ENCODE data around the gene C16orf95.
"Not testable (repeated sequence)": the region's sequence is repeated elsewhere in the genome, so short reads cannot be mapped to it uniquely, and the experiment has no call there.

The C16orf95 gene

DNA sequence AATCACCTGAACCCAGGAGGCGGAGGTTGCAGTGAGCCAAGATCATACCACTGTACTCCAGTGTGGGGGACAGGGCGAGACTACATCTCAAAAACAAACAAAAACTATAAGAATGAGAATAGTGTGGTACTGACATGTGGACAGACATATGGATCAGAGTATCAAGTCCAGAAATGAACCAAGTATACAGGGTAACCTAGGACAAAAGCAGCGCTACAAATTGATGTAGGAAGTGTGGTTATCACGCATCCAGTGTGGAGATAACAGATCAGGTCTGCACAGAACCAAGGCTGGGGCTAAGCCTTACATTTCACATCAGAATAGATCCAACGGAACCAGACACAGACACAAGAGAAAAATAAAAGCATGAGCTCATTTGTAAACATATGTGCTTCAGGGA lies 23.0 kb upstream of the C16orf95 start:
- H3K27me3 Mint-ChIP-seq, result no peaks in the 10 kb centered on the region
- no peak overlapping the region for H3K4me3 Mint-ChIP-seq
- no peaks in the 10 kb centered on the region for H3K9me3 Mint-ChIP-seq (ENCODE audit: low read depth)
- H3K27ac Mint-ChIP-seq, result no peak overlapping the region
- peaks cover 34% of the 10 kb centered on the region for H3K4me1 Mint-ChIP-seq (ENCODE audit: low read depth)
- peaks cover 2% of the 10 kb centered on the region for H3K36me3 Mint-ChIP-seq

DNA sequence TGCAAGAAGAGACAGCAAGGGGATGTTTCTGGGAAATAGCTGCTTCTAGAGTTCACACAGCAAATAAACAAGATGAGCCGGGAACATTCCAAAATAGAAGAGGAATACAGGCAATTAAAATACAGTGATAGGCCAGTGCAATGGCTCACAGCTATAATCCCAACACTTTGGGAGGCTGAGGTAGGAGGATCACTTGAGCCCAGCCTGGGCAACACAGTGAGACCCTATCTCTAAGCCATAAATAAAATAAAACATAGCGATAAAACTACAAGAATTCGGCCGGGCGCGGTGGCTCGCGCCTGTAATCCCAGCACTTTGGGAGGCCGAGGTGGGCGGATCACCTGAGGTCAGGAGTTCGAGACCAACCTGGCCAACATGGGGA lies 22.5 kb upstream of the C16orf95 start:
- H3K27me3 Mint-ChIP-seq; H3K9me3 Mint-ChIP-seq (ENCODE audit: low read depth); H3K27ac Mint-ChIP-seq; H3K36me3 Mint-ChIP-seq; H3K4me3 Mint-ChIP-seq: not testable (repeated sequence)
- peaks cover 34% of the 10 kb centered on the region for H3K4me1 Mint-ChIP-seq (ENCODE audit: low read depth)

DNA sequence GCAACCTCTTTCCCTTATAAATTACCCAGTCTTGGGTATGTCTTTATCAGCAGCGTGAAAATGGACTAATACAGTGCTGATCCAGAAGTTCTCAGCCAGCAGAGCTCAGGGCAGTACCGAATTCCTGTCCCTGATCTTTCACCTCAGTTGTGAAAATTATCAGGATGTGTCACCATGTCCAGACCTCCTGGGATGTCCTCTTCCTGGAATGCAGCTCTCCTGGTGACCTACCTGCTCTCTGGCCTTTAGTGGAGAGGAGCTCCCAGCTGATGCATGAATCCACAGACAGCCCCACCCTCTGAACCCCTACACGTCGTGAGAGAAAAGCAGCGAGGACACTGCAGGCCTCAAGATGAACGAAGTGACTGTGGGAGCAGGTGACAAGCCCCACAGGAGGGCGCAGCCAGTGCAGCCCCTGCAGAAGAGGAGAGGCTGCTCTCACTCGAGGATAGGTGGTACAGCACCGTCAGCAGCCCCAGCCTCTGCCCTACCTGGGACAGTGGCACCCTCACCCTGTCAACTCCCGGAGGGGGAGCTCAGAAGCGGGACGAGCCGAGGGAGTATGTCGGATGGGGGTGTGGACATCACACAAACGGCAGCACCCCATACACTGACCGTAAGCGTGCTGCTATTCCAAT lies 22.0 kb upstream of the C16orf95 start:
- no peak overlapping the region for H3K4me3 Mint-ChIP-seq
- peaks cover 31% of the 10 kb centered on the region for H3K4me1 Mint-ChIP-seq (ENCODE audit: low read depth)
- no peaks in the 10 kb centered on the region for H3K9me3 Mint-ChIP-seq (ENCODE audit: low read depth)
- no peaks in the 10 kb centered on the region for H3K27me3 Mint-ChIP-seq
- peaks cover 2% of the 10 kb centered on the region for H3K36me3 Mint-ChIP-seq
- H3K27ac Mint-ChIP-seq, result no peak overlapping the region

DNA sequence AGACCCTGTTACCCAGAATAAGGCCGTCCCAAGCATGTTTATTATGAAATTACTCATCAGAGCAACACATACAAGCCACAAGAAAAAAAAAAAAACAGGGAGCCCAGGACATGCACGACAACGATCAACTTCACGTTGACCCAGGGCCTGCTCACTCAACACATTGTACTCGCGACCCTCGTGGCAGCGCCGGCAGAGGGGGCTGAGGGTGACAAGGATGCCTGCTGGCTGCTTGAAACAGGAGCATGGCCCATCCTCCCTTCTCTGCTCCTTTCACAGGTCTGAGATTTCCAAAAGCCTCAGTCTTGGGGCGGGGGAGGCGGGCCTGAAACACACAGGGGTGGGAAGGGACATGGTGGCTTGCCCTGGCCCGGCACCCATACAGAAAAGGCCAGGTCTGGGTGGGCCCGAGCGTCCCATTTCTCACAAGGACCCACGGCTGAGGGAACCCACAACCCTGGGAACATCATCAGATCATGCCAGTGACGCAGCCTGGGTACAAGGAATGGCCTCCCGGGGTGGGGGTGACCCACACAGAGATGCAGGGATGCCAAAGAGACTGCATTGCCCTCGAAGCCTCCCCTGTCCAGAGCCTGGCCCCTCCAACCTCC lies 21.1 kb upstream of the C16orf95 start:
- H3K4me1 Mint-ChIP-seq (ENCODE audit: low read depth), result peaks cover 24% of the 10 kb centered on the region
- no peak overlapping the region for H3K4me3 Mint-ChIP-seq
- no peaks in the 10 kb centered on the region for H3K27me3 Mint-ChIP-seq
- peaks cover 2% of the 10 kb centered on the region for H3K36me3 Mint-ChIP-seq
- no peaks in the 10 kb centered on the region for H3K9me3 Mint-ChIP-seq (ENCODE audit: low read depth)
- no peak overlapping the region for H3K27ac Mint-ChIP-seq

DNA sequence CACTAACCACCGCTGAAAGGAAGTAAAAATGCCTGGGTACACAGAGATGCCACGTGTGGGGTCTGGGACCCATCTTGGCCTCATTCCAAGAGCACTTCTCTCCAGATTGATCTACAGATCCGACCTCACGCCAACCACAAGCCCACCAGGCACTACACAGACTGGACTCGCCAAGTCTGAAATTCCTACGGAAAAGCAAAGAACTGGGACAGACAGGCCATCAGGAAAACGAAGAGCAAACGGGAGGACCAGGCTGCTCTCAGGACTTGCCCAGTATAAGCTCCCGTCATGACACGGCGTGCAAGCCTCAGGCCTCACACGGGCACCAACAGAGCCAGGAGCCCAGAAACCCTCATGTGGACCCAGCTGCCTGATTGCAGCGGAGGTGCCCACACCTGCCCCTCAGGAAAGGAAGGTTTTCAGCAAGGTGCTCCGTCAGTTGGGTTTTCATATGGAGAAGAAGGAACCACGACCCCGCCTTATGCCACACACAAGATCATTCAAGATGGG lies 20.1 kb upstream of the C16orf95 start:
- H3K27ac Mint-ChIP-seq, result peak overlapping the region; percentile 85
- H3K27me3 Mint-ChIP-seq, result no peaks in the 10 kb centered on the region
- H3K4me3 Mint-ChIP-seq, result no peak overlapping the region
- no peaks in the 10 kb centered on the region for H3K36me3 Mint-ChIP-seq
- H3K4me1 Mint-ChIP-seq (ENCODE audit: low read depth), result peaks cover 20% of the 10 kb centered on the region
- no peaks in the 10 kb centered on the region for H3K9me3 Mint-ChIP-seq (ENCODE audit: low read depth)

DNA sequence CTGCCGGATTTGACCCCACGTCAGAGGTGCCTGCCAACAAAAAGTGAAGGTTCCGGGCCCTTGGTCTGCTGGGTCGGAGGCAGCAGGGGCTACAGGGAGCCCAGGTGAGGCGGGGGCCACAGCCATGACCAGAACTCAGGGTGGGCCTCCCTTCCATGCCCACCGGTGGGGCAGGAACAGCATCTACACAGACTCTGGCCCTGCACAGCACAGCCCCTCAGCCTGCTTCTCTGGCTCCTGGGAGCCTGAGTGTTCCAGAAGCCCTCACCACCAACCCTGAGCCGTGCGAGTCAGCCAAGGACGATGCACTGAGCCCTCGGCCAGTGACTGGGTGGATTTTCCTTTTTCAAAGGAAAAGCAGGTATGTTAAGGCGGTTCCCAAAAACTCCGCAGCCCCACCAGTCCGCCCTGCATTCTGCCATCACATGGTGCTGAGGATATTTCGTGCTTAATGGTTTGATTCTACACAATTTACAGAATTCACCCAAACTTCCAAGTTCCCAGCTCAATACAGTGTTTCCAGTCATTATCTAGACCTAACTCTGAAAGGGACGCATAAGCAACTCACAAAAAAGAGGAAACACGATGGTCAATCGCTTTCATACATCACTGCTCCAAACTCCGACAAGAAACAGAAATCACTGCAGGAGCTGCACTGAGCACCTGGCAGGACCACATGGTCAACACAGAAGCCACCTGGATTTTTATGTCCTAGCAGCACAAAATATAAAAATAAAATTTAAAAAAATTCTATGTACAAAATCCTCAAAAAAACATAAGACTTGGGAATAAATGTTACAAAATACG lies 19.4 kb upstream of the C16orf95 start:
- peaks cover 19% of the 10 kb centered on the region for H3K4me1 Mint-ChIP-seq (ENCODE audit: low read depth)
- no peaks in the 10 kb centered on the region for H3K36me3 Mint-ChIP-seq
- no peak overlapping the region for H3K27ac Mint-ChIP-seq

DNA sequence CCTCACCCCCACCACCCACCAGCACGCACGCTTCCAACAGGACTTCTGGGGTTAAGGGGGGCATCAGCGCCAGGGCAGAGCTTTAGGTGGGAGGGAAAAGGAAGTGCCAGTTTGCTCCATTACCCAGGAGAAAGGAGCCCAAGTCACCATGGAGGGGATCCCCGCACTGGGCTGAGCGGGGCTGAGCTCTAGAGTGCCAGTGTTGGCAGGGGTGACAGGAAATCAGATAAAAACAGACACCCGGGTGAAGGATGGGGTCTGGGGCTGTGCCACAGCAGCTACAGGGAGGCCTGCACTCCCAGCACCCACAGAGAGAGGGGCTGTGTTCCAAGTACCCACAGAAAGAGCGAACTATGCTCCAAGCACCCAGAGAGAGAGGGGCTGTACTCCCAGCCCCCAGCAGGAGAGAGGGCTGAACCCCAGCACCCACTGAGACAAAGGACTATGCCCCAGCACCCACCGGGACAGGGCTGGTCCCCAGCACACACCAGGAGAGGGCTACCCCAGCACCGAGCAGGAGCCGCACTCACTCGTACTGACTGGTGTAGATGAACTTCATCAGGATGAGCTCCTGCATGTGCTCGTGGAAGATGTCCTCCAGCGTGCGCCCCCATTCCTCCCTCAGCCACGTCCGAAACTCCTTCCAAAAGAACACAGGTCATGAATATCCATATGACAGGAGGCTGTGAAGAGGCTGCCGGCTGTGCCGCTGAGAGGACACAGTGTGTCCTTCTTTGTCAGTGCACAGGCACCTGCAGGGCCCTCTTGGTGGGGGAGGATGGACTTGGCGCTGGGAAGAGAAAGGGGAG lies 18.6 kb upstream of the C16orf95 start:
- peak overlapping the region; percentile 46 for H3K27ac Mint-ChIP-seq
- H3K36me3 Mint-ChIP-seq, result no peaks in the 10 kb centered on the region
- H3K4me3 Mint-ChIP-seq, result no peak overlapping the region
- H3K9me3 Mint-ChIP-seq (ENCODE audit: low read depth), result no peaks in the 10 kb centered on the region
- H3K27me3 Mint-ChIP-seq, result no peaks in the 10 kb centered on the region
- H3K4me1 Mint-ChIP-seq (ENCODE audit: low read depth), result peaks cover 16% of the 10 kb centered on the region

More for the DNA sequence above, 19.4 kb upstream of the C16orf95 start:
- no peaks in the 10 kb centered on the region for H3K9me3 Mint-ChIP-seq (ENCODE audit: low read depth)
- H3K27me3 Mint-ChIP-seq, result no peaks in the 10 kb centered on the region
- H3K4me3 Mint-ChIP-seq, result peak overlapping the region; percentile 13

DNA sequence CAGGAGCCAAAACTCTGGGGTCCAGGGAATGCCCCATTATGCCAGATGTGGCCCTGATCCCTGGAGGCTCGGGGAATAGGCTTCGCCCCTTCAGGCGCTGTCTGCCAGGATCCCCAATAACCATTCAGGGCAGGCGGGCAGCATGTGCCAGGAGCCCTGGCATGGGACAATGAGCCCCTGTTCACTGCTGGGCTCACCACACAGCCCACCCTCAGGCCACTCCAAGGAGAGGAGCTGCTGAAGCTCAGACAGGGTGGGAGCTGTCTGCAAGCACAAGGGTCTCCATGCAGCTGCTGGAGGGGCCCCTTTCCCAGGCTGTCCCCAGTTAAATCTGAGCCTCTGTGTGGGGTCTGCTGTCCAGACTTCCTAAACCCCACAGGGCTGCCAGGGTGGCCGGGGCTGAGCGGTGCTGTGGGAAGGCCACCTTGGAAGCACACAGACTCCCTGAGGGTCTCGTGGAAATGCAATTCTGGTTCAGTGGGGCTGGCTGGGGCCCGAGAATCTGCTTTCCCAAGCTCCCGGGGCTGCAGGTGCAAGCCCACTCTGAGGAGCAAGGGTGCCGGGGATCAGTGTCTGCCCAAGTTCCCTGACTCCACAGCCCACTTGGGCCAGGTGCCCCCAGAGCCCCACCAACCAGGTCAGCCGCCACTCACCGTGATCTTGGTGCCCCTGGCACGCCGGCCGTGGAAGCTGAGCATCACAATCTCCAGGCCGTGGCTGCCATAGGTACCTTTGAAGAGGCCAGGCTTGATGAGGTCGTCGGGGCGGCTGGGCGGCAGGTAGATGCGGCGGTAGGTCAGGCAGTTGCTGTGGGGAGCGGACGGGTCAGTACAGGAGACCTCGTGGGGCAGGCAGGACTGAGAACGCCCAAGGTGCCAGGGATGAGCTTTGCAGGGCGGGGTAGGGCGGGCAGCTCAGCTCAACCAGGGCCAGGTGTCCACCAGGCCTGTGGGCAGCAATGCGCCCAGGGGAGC lies 17.7 kb upstream of the C16orf95 start:
- H3K9me3 Mint-ChIP-seq (ENCODE audit: low read depth), result no peaks in the 10 kb centered on the region
- no peak overlapping the region for H3K4me3 Mint-ChIP-seq
- H3K27ac Mint-ChIP-seq, result no peak overlapping the region
- H3K36me3 Mint-ChIP-seq, result no peaks in the 10 kb centered on the region
- H3K27me3 Mint-ChIP-seq, result no peaks in the 10 kb centered on the region
- H3K4me1 Mint-ChIP-seq (ENCODE audit: low read depth), result peaks cover 16% of the 10 kb centered on the region

DNA sequence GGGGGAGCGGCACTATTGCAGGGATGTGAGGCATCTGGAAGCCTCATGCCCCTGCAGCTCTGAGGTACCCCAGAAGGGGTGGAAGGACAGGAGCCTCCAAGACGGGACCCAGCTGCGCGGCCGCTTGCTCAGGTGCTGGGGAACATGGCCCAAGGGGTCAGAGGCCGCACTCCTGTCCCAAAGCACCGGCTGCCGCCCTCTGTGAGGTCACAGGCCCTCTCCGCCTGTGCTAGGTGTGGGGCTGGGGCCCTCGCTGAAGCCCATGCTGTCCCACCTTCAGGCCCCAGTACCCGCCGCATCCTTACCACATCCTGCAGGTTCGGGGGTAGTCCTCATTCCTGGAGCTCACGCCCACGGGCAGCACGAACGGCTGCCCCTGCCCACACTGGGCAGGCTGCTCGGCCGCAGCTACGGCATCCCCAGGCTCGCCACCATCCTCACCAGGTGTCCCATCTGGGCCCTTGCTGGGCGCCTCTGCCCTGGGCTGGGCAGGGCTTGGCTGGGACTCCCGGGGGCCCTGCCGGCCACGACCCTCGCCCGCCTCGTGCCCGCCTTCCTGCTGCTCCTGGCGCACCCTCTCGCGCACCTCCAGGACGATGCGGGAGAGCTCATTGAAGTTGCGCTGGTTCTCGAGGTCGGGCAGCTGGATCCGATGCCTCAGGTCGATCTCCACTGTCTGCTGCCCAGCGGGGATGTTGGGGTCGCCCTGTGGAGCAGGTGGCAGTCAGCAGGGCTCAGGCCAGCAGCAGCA lies 16.6 kb upstream of the C16orf95 start:
- no peaks in the 10 kb centered on the region for H3K36me3 Mint-ChIP-seq
- peaks cover 16% of the 10 kb centered on the region for H3K4me1 Mint-ChIP-seq (ENCODE audit: low read depth)
- H3K27ac Mint-ChIP-seq, result no peak overlapping the region
- no peaks in the 10 kb centered on the region for H3K27me3 Mint-ChIP-seq
- H3K9me3 Mint-ChIP-seq (ENCODE audit: low read depth), result no peaks in the 10 kb centered on the region
- no peak overlapping the region for H3K4me3 Mint-ChIP-seq

DNA sequence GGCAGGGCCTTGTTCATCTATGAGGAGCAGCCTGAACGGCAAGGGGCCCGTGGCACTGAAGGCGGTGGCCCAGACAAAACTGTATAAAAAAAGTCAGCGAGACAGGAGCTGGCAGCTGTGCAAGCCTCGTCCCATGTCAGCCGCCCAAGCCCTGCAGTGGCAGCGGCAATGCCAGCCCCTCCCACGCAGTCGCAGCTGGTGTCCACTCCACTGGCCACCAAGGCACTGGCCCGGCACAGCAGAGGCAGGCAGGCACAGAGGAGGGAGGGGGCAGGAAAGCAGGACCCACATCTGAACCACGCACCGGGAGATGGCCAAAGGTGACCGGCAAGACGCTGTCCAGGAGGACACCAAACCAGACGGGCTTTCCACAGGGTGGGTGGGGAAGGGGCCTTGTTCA lies 15.9 kb upstream of the C16orf95 start:
- Mint-ChIP-seq H3K27ac (no peak overlapping the region), H3K4me3 (no peak overlapping the region), H3K36me3 (no peaks in the 10 kb centered on the region), H3K4me1 (ENCODE audit: low read depth) (peaks cover 16% of the 10 kb centered on the region), H3K9me3 (ENCODE audit: low read depth) (no peaks in the 10 kb centered on the region), H3K27me3 (no peaks in the 10 kb centered on the region)

DNA sequence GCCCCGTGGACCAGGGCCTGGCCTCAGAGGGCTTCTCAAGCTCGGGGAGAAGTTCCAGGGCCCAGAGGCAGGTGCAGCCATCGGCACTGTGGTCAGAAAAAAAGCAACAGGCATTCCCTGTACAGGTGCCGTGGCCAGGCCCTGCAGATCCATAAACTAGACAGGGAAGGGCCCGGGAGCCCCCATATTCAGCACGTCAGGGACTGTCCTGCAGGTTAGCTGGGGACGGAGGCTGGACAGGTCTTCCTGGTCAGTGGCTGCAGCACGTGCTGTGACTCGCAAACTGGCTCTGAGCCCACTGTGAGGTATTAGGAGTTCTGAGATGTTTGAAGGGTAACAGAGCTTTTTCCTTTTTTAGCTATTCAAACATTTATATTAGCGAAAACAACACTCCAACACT lies 15.0 kb upstream of the C16orf95 start:
- Mint-ChIP-seq H3K4me3 (no peak overlapping the region), H3K9me3 (ENCODE audit: low read depth) (no peaks in the 10 kb centered on the region), H3K27me3 (no peaks in the 10 kb centered on the region), H3K36me3 (no peaks in the 10 kb centered on the region), H3K27ac (no peak overlapping the region), H3K4me1 (ENCODE audit: low read depth) (peaks cover 8% of the 10 kb centered on the region)

DNA sequence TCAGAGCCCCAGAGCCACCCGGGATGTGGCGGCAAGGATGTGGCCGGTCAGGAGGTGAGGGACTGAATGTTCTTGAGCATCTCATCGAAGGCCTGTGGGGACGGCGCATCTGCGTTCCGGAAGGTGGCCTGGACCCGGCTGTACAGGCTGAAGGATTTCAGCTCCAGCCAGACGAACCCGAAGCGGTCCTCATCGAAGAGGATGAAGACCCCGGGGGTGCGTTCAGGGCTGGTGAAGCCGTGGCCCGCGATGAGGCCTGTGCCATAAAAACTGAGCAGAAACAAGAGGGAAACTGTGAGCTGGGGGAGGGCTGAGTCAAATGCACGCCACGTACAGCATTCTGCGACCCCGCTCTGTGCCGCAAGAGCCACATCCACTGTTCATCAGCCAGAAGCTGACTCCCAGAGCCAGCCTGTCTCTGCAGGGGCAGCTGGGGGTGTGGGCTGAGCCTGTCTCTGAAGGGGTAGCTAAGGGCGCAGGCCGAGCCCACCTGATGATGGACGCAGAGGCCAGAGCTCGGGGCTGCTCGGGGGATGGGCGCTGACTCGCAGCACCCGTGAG lies 14.1 kb upstream of the C16orf95 start:
- no peak overlapping the region for H3K4me3 Mint-ChIP-seq
- H3K27ac Mint-ChIP-seq, result no peak overlapping the region
- H3K4me1 Mint-ChIP-seq (ENCODE audit: low read depth), result peaks cover 4% of the 10 kb centered on the region
- no peaks in the 10 kb centered on the region for H3K36me3 Mint-ChIP-seq
- no peaks in the 10 kb centered on the region for H3K27me3 Mint-ChIP-seq
- no peaks in the 10 kb centered on the region for H3K9me3 Mint-ChIP-seq (ENCODE audit: low read depth)

DNA sequence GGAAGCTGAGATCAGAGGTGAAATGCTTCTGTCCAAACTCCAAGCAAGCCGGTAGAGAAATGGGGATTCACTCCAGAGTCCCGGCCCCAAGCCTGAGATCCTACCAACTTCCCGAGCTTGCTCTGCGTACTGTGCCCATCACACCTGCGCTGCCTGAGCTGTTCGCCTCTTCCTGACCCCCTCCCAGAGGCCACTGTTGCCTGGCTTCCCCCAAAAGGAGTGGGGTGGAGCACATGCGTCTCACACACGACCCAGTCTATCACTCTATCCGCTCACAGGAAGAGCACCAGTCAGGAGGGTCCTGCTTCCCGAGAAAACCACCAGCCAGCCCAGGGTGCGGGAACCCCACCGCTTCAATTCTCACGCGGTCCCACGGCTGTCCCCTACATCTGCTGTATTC lies 13.5 kb upstream of the C16orf95 start:
- Mint-ChIP-seq H3K4me1 (ENCODE audit: low read depth) (peaks cover 3% of the 10 kb centered on the region), H3K27ac (no peak overlapping the region), H3K27me3 (no peaks in the 10 kb centered on the region)

More for the DNA sequence above, 13.5 kb upstream of the C16orf95 start:
- H3K36me3 Mint-ChIP-seq, result no peaks in the 10 kb centered on the region
- H3K4me3 Mint-ChIP-seq, result no peak overlapping the region
- no peaks in the 10 kb centered on the region for H3K9me3 Mint-ChIP-seq (ENCODE audit: low read depth)
